NCI-H2227 treated with DMSO at 0.1 percent for 48 hours (cell line): ENCODE results near the gene GNLY.

Experiments used
- DNase-seq: peaks from one replicate; lab custom pipeline; 2025; lab: John Stamatoyannopoulos, UW

Gene GNLY

DNA sequence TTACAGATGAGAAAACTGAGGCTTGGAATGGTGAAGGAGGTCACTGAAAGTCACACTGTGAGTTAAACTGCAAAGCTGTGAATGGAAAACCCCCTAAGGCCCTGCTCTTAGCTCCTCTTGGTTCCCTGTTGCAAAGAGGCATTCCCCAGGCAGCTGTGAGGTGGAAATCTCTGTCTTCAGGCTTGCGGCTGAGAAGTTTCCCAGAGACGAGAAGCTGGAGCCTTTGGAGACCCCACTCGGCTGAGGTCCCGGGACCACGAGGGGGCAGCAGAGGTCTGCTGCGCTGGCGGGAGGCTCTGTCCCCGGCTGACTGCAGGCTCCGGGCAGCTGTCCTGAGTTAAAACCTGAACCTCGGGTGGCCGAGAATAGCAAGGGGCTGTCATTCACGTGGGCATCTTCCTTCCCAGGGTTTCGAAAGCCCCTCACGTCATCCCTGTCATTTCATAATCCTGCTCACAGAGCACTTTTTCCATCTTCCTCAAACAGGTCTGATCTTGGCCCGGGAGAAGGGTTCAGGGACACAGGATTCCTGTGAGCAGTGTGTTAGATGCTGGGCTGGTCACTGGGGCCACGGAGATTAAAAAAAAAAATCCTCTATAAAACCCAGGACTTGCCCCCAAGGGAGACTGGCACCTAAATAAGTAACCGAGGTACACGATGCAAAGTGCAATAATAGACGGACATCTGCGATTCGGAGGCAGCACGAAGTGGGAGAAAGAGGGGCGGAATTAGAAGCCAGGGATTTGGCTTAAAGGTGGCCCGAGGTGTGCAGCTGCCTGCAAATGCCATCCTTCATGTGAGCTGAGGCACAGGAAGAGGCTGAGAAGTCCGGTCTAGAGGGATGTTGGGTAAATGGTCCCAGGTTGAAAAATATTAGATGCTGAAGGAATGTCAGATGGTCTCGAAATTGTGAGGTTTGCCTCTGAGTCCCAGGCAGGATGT lies 35.0 kb downstream of the GNLY start:
- peak; percentile 61 for DNase-seq

DNA sequence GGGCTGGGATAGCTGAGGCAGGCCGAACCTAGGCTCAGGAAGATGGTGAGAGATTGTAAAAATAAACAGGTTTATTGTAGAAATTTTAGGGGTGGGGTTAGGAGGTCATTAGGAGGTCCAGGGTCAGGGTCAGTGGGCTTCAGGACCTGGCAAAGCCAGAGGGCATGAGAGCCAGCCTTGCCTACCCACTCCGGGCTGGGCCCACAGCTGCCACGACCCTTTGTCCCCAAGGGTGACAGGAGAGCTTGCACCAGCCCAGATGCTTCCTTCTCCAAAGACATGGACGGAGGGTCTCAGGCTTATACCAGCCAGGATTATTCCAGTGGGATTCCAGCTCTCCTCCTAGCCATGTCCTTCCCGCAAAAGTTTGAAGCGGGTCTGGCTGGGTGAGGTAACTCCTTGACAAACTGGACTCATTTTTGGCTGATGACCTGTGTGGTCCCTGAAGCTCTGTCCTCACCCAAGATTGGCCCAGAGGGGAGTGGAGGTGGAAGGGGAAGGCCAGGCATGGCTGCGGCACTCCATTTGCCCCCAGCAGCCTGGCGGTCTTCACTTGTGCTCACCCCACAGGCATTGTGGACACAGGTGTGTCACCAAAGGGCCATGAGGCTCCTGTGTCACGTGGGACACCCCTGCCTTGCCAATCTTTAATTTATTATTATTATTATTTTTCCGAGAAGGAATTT lies 35.8 kb downstream of the GNLY start:
- DNase-seq: no peak

DNA sequence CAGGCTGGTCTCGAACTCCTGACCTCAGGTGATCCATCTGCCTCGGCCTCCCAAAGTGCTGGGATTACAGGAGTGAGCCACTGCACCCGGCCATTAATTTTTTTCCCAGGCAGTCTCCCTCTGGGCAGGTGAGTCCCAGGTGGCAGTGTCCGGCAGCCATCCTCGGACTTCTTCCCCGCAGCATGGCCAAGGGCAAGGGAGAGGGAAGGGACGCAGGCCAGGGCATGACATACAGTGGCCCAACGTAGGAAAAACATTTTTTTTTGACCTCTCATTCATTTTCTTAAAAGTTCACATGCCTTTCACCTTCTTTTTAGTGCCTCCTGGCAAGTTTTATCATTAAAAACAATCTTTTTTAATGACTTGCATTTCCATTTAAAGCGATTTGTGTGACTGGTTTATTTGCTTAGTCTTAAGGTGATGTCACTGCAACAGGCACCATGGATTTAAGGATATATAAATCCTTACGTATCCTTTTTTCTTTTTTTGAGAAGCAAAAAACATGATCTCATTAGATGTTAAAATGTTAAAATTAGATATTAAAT lies 36.6 kb downstream of the GNLY start:
- DNase-seq: no peak

DNA sequence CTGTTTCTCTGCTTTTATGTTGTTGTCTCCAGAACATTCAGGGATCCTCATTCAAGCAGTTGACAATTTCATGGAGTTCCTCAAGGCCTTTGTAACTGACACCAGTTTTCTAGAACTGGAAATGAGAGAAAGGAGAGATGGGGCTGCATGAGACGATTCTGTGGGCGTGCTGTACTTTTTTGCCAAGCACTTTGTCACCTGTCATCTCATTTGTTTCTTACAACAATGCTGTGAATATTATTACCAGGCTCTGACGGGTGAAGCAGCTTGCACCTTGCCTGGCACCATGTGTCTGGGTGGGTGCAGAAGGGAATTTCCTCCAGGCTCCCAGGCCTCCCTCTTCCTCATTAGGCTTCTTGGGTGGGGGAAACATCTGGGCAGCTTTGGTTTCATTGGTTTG lies 37.4 kb downstream of the GNLY start:
- DNase-seq: no peak

GRCh38 chr2:85732467-85733120 lies 38.4 kb downstream of the GNLY start:
- no peak for DNase-seq

- no peak for DNase-seq
Observed at GRCh38 chr2:85733121-85733960, 39.2 kb downstream of the GNLY start.

GRCh38 chr2:85734015-85734414 lies 39.9 kb downstream of the GNLY start:
- DNase-seq: no peak

DNA sequence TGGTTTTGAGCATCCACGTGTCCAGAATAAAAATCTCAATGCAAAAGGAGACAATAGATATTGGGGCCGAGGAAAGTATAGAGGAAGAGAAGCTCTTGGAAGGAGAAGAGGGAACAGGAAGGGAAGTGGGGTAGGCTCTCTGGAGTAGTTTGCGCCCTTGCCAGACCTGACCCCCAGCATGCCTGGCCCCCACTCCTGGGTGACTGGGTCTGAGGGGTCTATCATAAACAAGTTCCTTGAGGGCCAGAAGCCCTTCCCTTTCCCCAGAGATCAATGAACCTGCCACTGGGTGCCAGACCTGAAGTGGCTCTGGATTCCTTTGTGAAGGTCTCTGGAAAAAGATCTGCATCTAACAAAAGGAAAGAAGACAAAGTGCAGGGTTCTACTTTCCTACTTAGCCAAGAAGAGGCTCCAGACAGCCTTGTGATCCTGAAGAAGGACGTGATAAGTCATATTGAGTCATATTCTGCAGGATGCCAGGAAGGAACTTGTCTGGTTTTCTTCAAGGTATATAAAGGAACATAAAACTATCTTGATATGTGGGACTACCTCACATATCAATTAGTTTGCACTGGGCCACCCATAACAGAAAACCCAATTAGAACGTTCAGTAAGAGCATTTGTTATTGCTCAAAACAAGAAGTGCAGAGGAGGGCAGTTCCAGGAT lies 40.9 kb downstream of the GNLY start:
- DNase-seq: no peak

GRCh38 chr2:85735691-85736090 lies 41.5 kb downstream of the GNLY start:
- DNase-seq: no peak

GRCh38 chr2:85736456-85737355 lies 42.5 kb downstream of the GNLY start:
- no peak for DNase-seq

DNA sequence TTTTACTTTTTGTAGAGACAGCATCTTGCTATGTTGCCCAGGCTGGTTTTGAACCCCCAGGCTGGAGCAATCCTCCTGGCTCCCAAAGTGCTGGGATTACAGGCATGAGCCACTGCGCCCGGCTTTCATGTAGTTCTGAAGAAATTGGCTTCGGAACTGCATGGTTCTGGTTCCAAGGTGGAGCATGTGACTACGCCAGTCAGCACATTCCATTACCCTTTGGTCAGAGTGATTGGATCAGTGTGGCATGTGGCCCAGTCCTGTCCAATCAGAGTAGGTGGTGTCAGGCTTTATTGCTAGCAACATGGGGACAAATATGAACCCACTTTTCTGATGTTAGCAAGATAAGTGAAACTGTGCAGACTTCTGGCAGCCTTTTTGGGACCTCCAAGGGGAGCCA lies 43.3 kb downstream of the GNLY start:
- no peak for DNase-seq

- no peak for DNase-seq
Observed at GRCh38 chr2:85737961-85738360, 43.8 kb downstream of the GNLY start.

- no peak for DNase-seq
Observed at GRCh38 chr2:85740193-85740592, 46.0 kb downstream of the GNLY start.

DNA sequence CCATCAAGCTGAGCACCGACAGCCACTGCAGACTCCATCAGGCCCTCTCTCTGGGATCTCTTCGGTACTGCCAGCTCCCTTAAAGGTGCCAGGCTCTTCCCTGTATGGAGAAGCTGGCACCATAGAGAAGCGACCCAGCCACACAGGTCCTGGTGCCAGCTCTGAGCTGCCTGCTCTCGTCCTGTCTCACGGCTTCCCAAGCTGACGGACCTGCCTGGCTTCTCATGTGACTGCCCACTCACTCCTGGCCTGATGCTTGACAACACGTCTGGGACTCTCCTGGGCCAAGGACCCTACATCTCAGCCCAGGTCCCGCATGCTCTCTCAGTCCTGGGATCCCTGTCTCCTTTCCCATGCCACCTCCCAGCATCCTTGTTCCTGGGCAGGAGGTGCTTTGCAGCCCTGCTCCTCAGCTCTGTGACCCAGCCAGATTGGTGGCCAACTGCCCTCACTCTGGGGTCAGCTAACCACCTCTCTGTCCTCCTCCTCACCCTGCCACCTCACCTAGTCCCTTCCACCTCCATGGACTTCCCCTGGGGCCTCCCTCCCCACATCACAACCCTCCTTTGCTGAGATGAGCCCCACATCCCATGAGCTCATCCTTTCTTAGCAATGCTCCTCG lies 47.2 kb downstream of the GNLY start:
- no peak for DNase-seq

DNA sequence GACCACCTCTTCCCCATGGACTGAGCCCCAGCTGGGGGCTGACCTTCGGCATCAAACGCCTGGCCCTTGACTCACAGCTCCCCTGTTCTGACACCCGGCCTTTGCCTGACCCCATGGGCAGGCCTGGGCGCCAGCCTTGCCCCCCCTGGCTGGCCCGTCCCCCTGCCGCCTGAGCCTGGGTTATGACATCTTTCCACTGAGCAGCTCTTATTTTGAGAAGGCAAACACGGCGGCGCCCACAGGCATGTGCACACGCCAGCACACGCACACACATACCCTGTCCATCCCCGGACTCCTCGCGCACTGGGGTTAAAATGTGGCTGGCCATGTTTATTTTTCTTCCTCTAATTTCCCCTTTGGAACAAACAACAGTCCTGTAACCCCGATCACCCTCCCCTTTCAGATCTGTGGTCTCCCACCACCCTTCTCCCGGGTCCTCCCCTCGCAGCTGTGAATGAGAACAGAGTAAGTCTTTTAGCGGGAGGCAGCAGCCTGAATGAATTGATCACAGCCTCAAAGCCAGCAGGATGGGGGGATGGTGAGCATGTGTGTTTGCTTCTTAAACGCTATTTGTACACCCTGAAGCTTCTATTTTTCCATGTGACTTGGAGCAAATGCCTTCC lies 47.8 kb downstream of the GNLY start:
- DNase-seq: peak; percentile 94

DNA sequence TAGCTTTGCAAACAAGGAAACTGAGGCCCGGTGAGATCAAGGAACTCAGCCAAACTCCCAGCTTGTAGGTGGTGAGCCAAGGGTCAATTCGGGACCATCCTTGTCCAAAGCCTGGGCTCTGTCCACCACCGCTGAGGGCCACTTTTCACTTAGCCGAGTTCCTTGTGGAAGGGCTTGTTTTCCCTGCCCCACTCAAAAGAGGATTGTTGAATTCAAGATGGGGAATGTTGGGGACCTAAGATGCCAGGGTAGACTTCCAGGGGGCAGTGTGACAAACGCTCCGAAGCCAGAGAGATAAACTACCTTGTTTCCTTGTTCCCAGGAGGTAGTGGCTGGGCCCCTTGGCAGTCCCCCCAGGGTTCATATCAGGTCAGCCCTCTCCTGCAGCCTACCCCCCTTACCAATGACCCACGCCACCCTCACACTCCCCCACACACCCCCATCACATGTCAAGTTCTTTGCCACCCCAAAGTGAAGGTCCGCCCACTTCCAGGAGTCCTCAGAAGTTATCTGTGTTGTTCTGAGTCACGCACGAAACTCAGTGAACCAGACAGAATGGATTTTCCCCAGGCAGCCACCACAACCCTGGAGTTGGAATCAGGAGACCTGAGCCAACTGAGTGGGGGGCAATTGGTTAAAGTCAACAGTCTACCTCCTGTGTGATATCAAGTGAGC lies 49.3 kb downstream of the GNLY start:
- DNase-seq: no peak

- no peak for DNase-seq
Observed at GRCh38 chr2:85744055-85744454, 49.9 kb downstream of the GNLY start.
